HepG2 (cell line): ENCODE measurements around the gene THUMPD2. TPM values are rescaled to one million over a fixed set of nuclear protein-coding genes. Genes with fewer than 3 reads are reported as not detected.

Experiments
- ATAC-seq: fragments of 200-7000 bp; cut with Tn5 transposase; 3 replicates; pipeline ENCODE4 v1.9.1; 2020; ENCODE audit warnings: mild to moderate bottlenecking, moderate library complexity
- BruUV-seq: library from RNA; stranded (reverse); fragments of 400-500 nt; replicated peaks from 2 replicates; lab custom pipeline; 2021; lab: Mats Ljungman, UMichigan
- CTCF ChIA-PET: fragments of 300-600 bp; formaldehyde crosslinking; extraction: SDS; loops from one replicate; lab custom pipeline; 2021; ENCODE audit warnings: low total read pairs, inconsistent platforms, low intra/inter-chr PET ratio; lab: Yijun Ruan, JAX
- POLR2A ChIA-PET: fragments of 350-600 bp; sonication (Branson Sonifier 250); formaldehyde crosslinking; loops from one replicate; lab custom pipeline; 2020; ENCODE audit warnings: antibody characterized with exemption, inconsistent platforms; lab: Yijun Ruan, JAX
- DNase-seq: peaks from one replicate; pipeline ENCODE4 v3.0.0-alpha.2; 2015; ENCODE audit warnings: low spot score
- FAIRE-seq: peaks from 3 replicates; lab custom pipeline; 2011; peaks lifted over from hg19 to GRCh38; lab: Jason Lieb, UNC
- H2AFZ ChIP-seq: one replicate; pipeline ENCODE4 v1.6.1; 2011; ENCODE audit warnings: low read length, inconsistent platforms
- H3K27ac ChIP-seq: fragments of 300-600 bp; 3 replicates; pipeline ENCODE4 v1.8.0; 2011; ENCODE audit warnings: mixed run types, mild to moderate bottlenecking, mixed read lengths, low read length, inconsistent platforms; ENCODE audit not compliant: insufficient read depth; ENCODE audit errors: extremely low read length
- H3K27me3 ChIP-seq, 2 experiments: fragments of 200-600 bp in 1 of 2; 2 replicates in 1 of 2; 3 replicates in 1 of 2; pipeline versions ENCODE4 v1.6.0 to v1.8.0; 2011; ENCODE audit warnings: low read length in 2 of 2, mild to moderate bottlenecking in 2 of 2, moderate library complexity in 2 of 2, inconsistent platforms in 1 of 2; ENCODE audit not compliant: insufficient read depth in 2 of 2, control insufficient read depth in 1 of 2
- H3K36me3 ChIP-seq, 2 experiments: fragments of 200-600 bp in 1 of 2; replicated peaks in 1 of 2; 2 replicates in 1 of 2; 3 replicates in 1 of 2; pipeline versions ENCODE4 v1.5.1 to v1.8.0; 2011; ENCODE audit warnings: low read length in 2 of 2, inconsistent platforms in 1 of 2; ENCODE audit not compliant: insufficient read depth in 2 of 2, control insufficient read depth in 1 of 2
- H3K4me1 ChIP-seq: 2 replicates; pipeline ENCODE4 v1.5.1; 2012; ENCODE audit warnings: low read length, inconsistent platforms; ENCODE audit not compliant: insufficient read depth
- H3K4me2 ChIP-seq: 2 replicates; pipeline ENCODE4 v1.6.0; 2011; ENCODE audit warnings: low read depth, low read length, inconsistent platforms
- H3K4me3 ChIP-seq, 3 experiments: fragments of 200-600 bp in 1 of 3; sonication (generic), shearing (Covaris generic) in 1 of 3; replicated peaks in 1 of 3; 2 replicates each; pipeline ENCODE4 v1.5.1; 2011 to 2016; ENCODE audit warnings: low read length in 3 of 3, inconsistent platforms in 2 of 3, low read depth in 2 of 3, mild to moderate bottlenecking in 2 of 3, control low read depth in 1 of 3, mixed read lengths in 1 of 3; ENCODE audit not compliant: insufficient read depth in 1 of 3
- H3K79me2 ChIP-seq: one replicate; pipeline ENCODE4 v1.6.1; 2011; ENCODE audit warnings: low read length, inconsistent platforms; ENCODE audit not compliant: insufficient read depth
- H3K9ac ChIP-seq: 2 replicates; pipeline ENCODE4 v1.6.0; 2011; ENCODE audit warnings: mild to moderate bottlenecking, low read depth, low read length, inconsistent platforms; ENCODE audit not compliant: insufficient read depth
- H3K9me3 ChIP-seq: 2 replicates; pipeline ENCODE4 v1.5.1; 2012; ENCODE audit warnings: mild to moderate bottlenecking, low read length
- H4K20me1 ChIP-seq: 2 replicates; pipeline ENCODE4 v1.6.0; 2011; ENCODE audit warnings: inconsistent platforms, mild to moderate bottlenecking, low read length, moderate library complexity; ENCODE audit not compliant: insufficient read depth
- CEBPB ChIP-seq: IDR thresholded peaks from 2 replicates; pipeline ENCODE4 v1.6.1; 2011; ENCODE audit warnings: low read depth, low read length, improper control_type of control experiment, borderline replicate concordance
- ETV6 ChIP-seq: sonication (generic); formaldehyde crosslinking; conservative IDR thresholded peaks from 2 replicates; pipeline ENCODE4 v1.4.0; 2020; ENCODE audit warnings: missing genetic modification reagents
- HOXA7 ChIP-seq: sonication (generic); formaldehyde crosslinking; IDR thresholded peaks from 2 replicates; pipeline ENCODE4 v1.8.1; 2022; ENCODE audit warnings: mild to moderate bottlenecking, missing genetic modification reagents, moderate library complexity
- MAF1 ChIP-seq: sonication (generic); formaldehyde crosslinking; IDR thresholded peaks from 2 replicates; pipeline ENCODE4 v1.5.0; 2020; ENCODE audit warnings: missing genetic modification reagents, borderline replicate concordance
- MAFF ChIP-seq: IDR thresholded peaks from 2 replicates; pipeline ENCODE4 v1.6.1; 2011; ENCODE audit warnings: low read depth, low read length, improper control_type of control experiment
- MAFG ChIP-seq: sonication (generic); formaldehyde crosslinking; IDR thresholded peaks from 2 replicates; pipeline ENCODE4 v1.5.1; 2020; ENCODE audit warnings: mild to moderate bottlenecking, missing genetic modification reagents
- MAFK ChIP-seq, 2 experiments: IDR thresholded peaks in 1 of 2; conservative IDR thresholded peaks in 1 of 2; 2 replicates each; pipeline ENCODE4 v1.6.1; 2011; ENCODE audit warnings: improper control_type of control experiment in 2 of 2, low read length in 2 of 2
- NFKB2 ChIP-seq: sonication (generic); formaldehyde crosslinking; IDR thresholded peaks from 2 replicates; pipeline ENCODE4 v1.4.0; 2020; ENCODE audit warnings: missing genetic modification reagents, borderline replicate concordance
- RBAK ChIP-seq: sonication (generic); formaldehyde crosslinking; IDR thresholded peaks from 2 replicates; pipeline ENCODE4 v1.5.1; 2020; ENCODE audit warnings: mild to moderate bottlenecking, missing genetic modification reagents
- RXRA ChIP-seq: sonication (generic); formaldehyde crosslinking; IDR thresholded peaks from 2 replicates; pipeline ENCODE4 v1.5.1; 2020; ENCODE audit warnings: missing genetic modification reagents
- SALL1 ChIP-seq: sonication (generic); formaldehyde crosslinking; IDR thresholded peaks from 2 replicates; pipeline ENCODE4 v1.8.0; 2022; ENCODE audit warnings: mild to moderate bottlenecking, missing genetic modification reagents
- ZNF343 ChIP-seq: sonication (generic); formaldehyde crosslinking; IDR thresholded peaks from 2 replicates; pipeline ENCODE4 v1.4.0; 2020; ENCODE audit warnings: mild to moderate bottlenecking, missing genetic modification reagents
- ZNF451 ChIP-seq: sonication (generic); formaldehyde crosslinking; IDR thresholded peaks from 2 replicates; pipeline ENCODE4 v1.5.0; 2020; ENCODE audit warnings: mild to moderate bottlenecking, missing genetic modification reagents
- ZNF484 ChIP-seq: sonication (generic); formaldehyde crosslinking; IDR thresholded peaks from 2 replicates; pipeline ENCODE4 v1.5.1; 2020; ENCODE audit warnings: mild to moderate bottlenecking, low read depth, missing genetic modification reagents, borderline replicate concordance
- WGBS: methylation state at CpG from one replicate; pipeline ENCODE4 v1.1.6; 2017; ENCODE audit warnings: low lambda C conversion rate; 5-methylcytosine and 5-hydroxymethylcytosine counted together
- in situ Hi-C: cut with HindIII; loops from 2 replicates; pipeline ENCODE4 v1.10.0; 2017; ENCODE audit warnings: low pct_unique_long_range_greater_than_20kb; ENCODE audit not compliant: extremely low pct_ligation_motif_present
- intact Hi-C: fragments of 100-400 bp; cut with micrococcal nuclease; formaldehyde crosslinking; loops from one replicate; pipeline ENCODE4 v1.10.0; 2022; ENCODE audit not compliant: unreplicated experiment
- polyA plus RNA-seq, 8 experiments: library from polyadenylated mRNA; depleted of rRNA in 3 of 8; stranded (reverse) in 7 of 8; unstranded in 1 of 8; fragments of >200 nt; fragmentation: Illumina TruSeq in 4 of 8; extraction: Trizol in 4 of 8; gene quantifications; 2 replicates each; pipeline versions ENCODE4 v1.2.1 to v1.2.3, GENCODE V29; 2011 to 2016; ENCODE audit warnings: low read depth in 4 of 8, missing spikeins in 1 of 8, mixed read lengths in 1 of 8; ENCODE audit not compliant: insufficient read depth in 1 of 8
- total RNA-seq, 5 experiments: library from RNA; depleted of rRNA; stranded (reverse); fragments of >200 nt; fragmentation: Illumina TruSeq; extraction: Trizol; gene quantifications; 2 replicates each; pipeline ENCODE4 v1.2.3, GENCODE V29; 2016; ENCODE audit warnings: low read depth in 1 of 5
- TF ChIP-seq, protein P1 (sequence below): sonication (generic); formaldehyde crosslinking; IDR thresholded peaks from 2 replicates; pipeline ENCODE4 v1.4.0; 2020; ENCODE audit warnings: missing genetic modification reagents, borderline replicate concordance
- TF ChIP-seq, protein P2 (sequence below): IDR thresholded peaks from 2 replicates; pipeline ENCODE4 v1.6.1; 2016
- TF ChIP-seq, protein P3 (sequence below): sonication (generic); formaldehyde crosslinking; IDR thresholded peaks from 2 replicates; pipeline ENCODE4 v1.5.0; 2020; ENCODE audit warnings: missing genetic modification reagents, mild to moderate bottlenecking, borderline replicate concordance

The THUMPD2 gene
- total and polyA plus RNA-seq, 2 of the 13 experiments (the other 11 are each of a cell fraction or from before 2014, with no cell fraction given) = 11.8 to 15.6 TPM

DNA sequence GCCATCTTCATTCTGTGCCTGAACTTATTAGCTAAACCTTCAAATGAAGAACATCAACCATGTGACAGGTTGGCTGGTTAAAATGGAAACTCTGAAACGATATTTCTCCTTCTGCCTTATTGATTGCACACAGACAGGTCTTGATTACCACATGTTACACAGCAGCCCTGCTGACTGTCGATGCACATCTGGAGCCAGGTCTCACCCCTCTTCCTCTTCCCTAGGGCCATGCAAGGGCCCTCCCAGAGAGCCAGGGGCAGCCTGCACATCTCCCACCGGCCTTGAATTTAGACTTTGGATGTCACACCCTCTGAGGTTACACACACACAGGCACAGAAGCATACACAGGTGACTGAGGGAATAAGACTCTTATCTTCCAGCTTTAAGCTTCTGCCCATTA is 68.3 kb downstream of the THUMPD2 start:
- in situ Hi-C loops = no loop called here
- Histone ChIP-seq H3K9ac (no peak overlapping the region), H3K4me2 (no peak overlapping the region), H3K36me3 (no peaks in the 10 kb centered on the region), H2AFZ (no peak overlapping the region), H3K27ac (no peak overlapping the region), H3K79me2 (no peaks in the 10 kb centered on the region), H4K20me1 (no peaks in the 10 kb centered on the region), H3K4me3 (no peak overlapping the region), H3K9me3 (no peaks in the 10 kb centered on the region), H3K4me1 (peaks cover 12% of the 10 kb centered on the region), H3K27me3 (peaks cover 0 to 26% of the 10 kb centered on the region in 2 experiments; a peak in 3 of 5 replicates)
- no peak for TF ChIP-seq ETV6 (CRISPR knock-in tag)
- TF ChIP-seq SALL1 (CRISPR knock-in tag) = 0 out of 2 replicates have a peak, but pooled peaks have one; percentile 26
- TF ChIP-seq RBAK = peak; percentile 90
- peak; percentile 29; the same call in 1 of the 2 replicates for TF ChIP-seq CEBPB
- no TSS peak for BruUV-seq
- intact Hi-C loops = no loop called here
- peak; percentile 54 for ATAC-seq
- DNase-seq = no peak
- 4% methylated on average over 3 of the region's 3 CpGs for WGBS
- FAIRE-seq = no peak
- ChIA-PET CTCF (no interaction called here), POLR2A (no interaction called here)

DNA sequence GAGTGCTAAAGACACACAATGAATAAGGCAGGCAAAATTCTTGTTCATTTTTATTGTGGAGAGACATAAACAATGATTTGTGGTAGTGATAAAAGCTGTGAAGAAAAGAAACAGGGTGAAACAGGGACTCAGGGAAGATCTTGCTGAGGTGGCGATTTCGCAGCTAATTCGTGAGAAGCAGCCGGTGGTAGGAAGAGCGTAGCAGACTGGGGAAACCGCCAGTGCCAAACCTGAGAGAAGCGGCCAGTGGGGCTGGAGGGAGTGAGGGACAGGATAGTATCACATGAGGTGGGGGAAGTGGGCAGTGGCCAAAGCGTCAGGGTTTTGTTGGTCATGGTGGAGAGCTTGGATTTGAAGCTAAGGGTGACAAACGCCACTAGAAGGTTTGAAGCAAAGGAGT is 71.1 kb downstream of the THUMPD2 start:
- DNase-seq (no peak), FAIRE-seq (no peak), ATAC-seq (no peak)
- no peaks in the 10 kb centered on the region for H3K79me2 ChIP-seq
- H3K4me2 ChIP-seq = no peak overlapping the region
- no peaks in the 10 kb centered on the region for H3K36me3 ChIP-seq
- no peak overlapping the region for H3K27ac ChIP-seq
- BruUV-seq = no TSS peak
- no peaks in the 10 kb centered on the region for H4K20me1 ChIP-seq
- in situ Hi-C loops (no loop called here), intact Hi-C loops (no loop called here)
- no peak overlapping the region for H2AFZ ChIP-seq
- H3K9me3 ChIP-seq = no peaks in the 10 kb centered on the region
- peaks cover 0 to 20% of the 10 kb centered on the region in 2 experiments; a peak in 3 of 5 replicates for H3K27me3 ChIP-seq
- no peak overlapping the region for H3K4me3 ChIP-seq
- WGBS = 83% methylated on average over 9 of the region's 9 CpGs
- H3K4me1 ChIP-seq = peaks cover 31% of the 10 kb centered on the region
- ChIA-PET POLR2A (no interaction called here), CTCF (no interaction called here)
- H3K9ac ChIP-seq = no peak overlapping the region
- TF ChIP-seq ZNF343 (CRISPR knock-in tag) = no peak
- TF ChIP-seq NFKB2 = no peak
- TF ChIP-seq MAFG (CRISPR knock-in tag) = peak; percentile 17; the same call in 1 of the 2 replicates
- TF ChIP-seq MAFK (conservative IDR thresholded peaks at IDR 0.05 in 1 of 2, IDR thresholded peaks at IDR 0.05 in 1 of 2; ENCODE audit: low read length in 2 of 2) = peak; percentile 91 to 95
- no peak for TF ChIP-seq ZNF451 (CRISPR knock-in tag)
- no peak for TF ChIP-seq ZNF484 (CRISPR knock-in tag)
- no peak for TF ChIP-seq MAF1
- peak; percentile 91 for TF ChIP-seq MAFF
- TF ChIP-seq, protein P1, sequence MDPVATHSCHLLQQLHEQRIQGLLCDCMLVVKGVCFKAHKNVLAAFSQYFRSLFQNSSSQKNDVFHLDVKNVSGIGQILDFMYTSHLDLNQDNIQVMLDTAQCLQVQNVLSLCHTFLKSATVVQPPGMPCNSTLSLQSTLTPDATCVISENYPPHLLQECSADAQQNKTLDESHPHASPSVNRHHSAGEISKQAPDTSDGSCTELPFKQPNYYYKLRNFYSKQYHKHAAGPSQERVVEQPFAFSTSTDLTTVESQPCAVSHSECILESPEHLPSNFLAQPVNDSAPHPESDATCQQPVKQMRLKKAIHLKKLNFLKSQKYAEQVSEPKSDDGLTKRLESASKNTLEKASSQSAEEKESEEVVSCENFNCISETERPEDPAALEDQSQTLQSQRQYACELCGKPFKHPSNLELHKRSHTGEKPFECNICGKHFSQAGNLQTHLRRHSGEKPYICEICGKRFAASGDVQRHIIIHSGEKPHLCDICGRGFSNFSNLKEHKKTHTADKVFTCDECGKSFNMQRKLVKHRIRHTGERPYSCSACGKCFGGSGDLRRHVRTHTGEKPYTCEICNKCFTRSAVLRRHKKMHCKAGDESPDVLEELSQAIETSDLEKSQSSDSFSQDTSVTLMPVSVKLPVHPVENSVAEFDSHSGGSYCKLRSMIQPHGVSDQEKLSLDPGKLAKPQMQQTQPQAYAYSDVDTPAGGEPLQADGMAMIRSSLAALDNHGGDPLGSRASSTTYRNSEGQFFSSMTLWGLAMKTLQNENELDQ (CRISPR knock-in tag) = no peak
- no peak for TF ChIP-seq RXRA
- TF ChIP-seq, protein P2, sequence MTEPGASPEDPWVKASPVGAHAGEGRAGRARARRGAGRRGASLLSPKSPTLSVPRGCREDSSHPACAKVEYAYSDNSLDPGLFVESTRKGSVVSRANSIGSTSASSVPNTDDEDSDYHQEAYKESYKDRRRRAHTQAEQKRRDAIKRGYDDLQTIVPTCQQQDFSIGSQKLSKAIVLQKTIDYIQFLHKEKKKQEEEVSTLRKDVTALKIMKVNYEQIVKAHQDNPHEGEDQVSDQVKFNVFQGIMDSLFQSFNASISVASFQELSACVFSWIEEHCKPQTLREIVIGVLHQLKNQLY = no peak
- no peak for TF ChIP-seq HOXA7 (CRISPR knock-in tag)
- TF ChIP-seq, protein P3, sequence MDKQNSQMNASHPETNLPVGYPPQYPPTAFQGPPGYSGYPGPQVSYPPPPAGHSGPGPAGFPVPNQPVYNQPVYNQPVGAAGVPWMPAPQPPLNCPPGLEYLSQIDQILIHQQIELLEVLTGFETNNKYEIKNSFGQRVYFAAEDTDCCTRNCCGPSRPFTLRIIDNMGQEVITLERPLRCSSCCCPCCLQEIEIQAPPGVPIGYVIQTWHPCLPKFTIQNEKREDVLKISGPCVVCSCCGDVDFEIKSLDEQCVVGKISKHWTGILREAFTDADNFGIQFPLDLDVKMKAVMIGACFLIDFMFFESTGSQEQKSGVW (CRISPR knock-in tag) = no peak
